Large intestine (tissue), 12 donors: ENCODE results near the gene COA5. TPM values are rescaled to one million over a fixed set of nuclear protein-coding genes. Genes with fewer than 3 reads are reported as not detected.

Experiments used
- DNase-seq, 2 donors: peaks; one replicate each; pipeline versions ENCODE4 v3.0.0 to v3.0.0-alpha.2; 2013
- H3K27ac ChIP-seq: one replicate; pipeline ENCODE4 v1.5.1; 2013; ENCODE audit warnings: low read length
- H3K27me3 ChIP-seq: 2 replicates; pipeline ENCODE4 v1.6.1; 2013; ENCODE audit warnings: low read length; ENCODE audit not compliant: control insufficient read depth, insufficient read depth
- H3K36me3 ChIP-seq: 2 replicates; pipeline ENCODE4 v1.6.1; 2013; ENCODE audit warnings: low read length; ENCODE audit not compliant: control insufficient read depth, insufficient read depth
- H3K4me1 ChIP-seq: one replicate; pipeline ENCODE4 v1.6.1; 2013; ENCODE audit warnings: low read length; ENCODE audit not compliant: control insufficient read depth, insufficient read depth
- H3K4me3 ChIP-seq: one replicate; pipeline ENCODE4 v1.5.1; 2013; ENCODE audit warnings: low read length
- H3K9me3 ChIP-seq: one replicate; pipeline ENCODE4 v1.6.1; 2013; ENCODE audit warnings: mild to moderate bottlenecking, low read depth, low read length, moderate library complexity; ENCODE audit not compliant: control insufficient read depth
- WGBS: methylation state at CpG from one replicate; pipeline ENCODE4 v1.1.5; 2013; ENCODE audit warnings: low lambda C conversion rate; ENCODE audit not compliant: insufficient coverage; 5-methylcytosine and 5-hydroxymethylcytosine counted together
- long read RNA-seq, 11 donors: transcript quantifications; one replicate each; lab custom pipeline, GENCODE V29; 2026
- polyA plus RNA-seq: library from polyadenylated mRNA; unstranded; fragments of 120-200 nt; gene quantifications from one replicate; pipeline ENCODE4 v1.2.1, GENCODE V29; 2013

Gene COA5
- polyA plus RNA-seq = 56.9 TPM
- long read RNA-seq, donor 1, transcript COA5-201 (3 exons, 1,754 nt) = major isoform, 18 of 78 reads
- long read RNA-seq, donor 1, partial matches to known transcripts = 36 of 78 reads
- long read RNA-seq, donor 1, other reads (novel, unspliced or antisense) = 23 of 78 reads
- long read RNA-seq, donor 2, transcript COA5-204 (2 exons, 958 nt) = minor isoform, 10 of 204 reads
- long read RNA-seq, donor 2, transcript COA5-201 (3 exons, 1,754 nt) = major isoform, 40 of 204 reads
- long read RNA-seq, donor 2, partial matches to known transcripts = 62 of 204 reads
- long read RNA-seq, donor 2, other reads (novel, unspliced or antisense) = 92 of 204 reads
- long read RNA-seq, donor 3 = 0 reads
- long read RNA-seq, donor 4, transcript COA5-201 (3 exons, 1,754 nt) = major isoform, 5 of 5 reads
- long read RNA-seq, donor 4, partial matches to known transcripts = 0 of 5 reads
- long read RNA-seq, donor 4, other reads (novel, unspliced or antisense) = 0 of 5 reads
- long read RNA-seq, donor 5, transcript COA5-201 (3 exons, 1,754 nt) = major isoform, 19 of 20 reads
- long read RNA-seq, donor 5, partial matches to known transcripts = 0 of 20 reads
- long read RNA-seq, donor 5, other reads (novel, unspliced or antisense) = 0 of 20 reads
- long read RNA-seq, donor 6, transcript COA5-201 (3 exons, 1,754 nt) = major isoform, 34 of 41 reads
- long read RNA-seq, donor 6, partial matches to known transcripts = 0 of 41 reads
- long read RNA-seq, donor 6, other reads (novel, unspliced or antisense) = 0 of 41 reads
- long read RNA-seq, donor 7, transcript COA5-201 (3 exons, 1,754 nt) = major isoform, 14 of 20 reads
- long read RNA-seq, donor 7, transcript COA5-204 (2 exons, 958 nt) = minor isoform, 6 of 20 reads
- long read RNA-seq, donor 7, partial matches to known transcripts = 0 of 20 reads
- long read RNA-seq, donor 7, other reads (novel, unspliced or antisense) = 0 of 20 reads
- long read RNA-seq, donor 8, transcript COA5-204 (2 exons, 958 nt) = minor isoform, 6 of 46 reads
- long read RNA-seq, donor 8, transcript COA5-201 (3 exons, 1,754 nt) = major isoform, 39 of 46 reads
- long read RNA-seq, donor 8, partial matches to known transcripts = 0 of 46 reads
- long read RNA-seq, donor 8, other reads (novel, unspliced or antisense) = 0 of 46 reads
- long read RNA-seq, donor 9, transcript COA5-201 (3 exons, 1,754 nt) = major isoform, 43 of 55 reads
- long read RNA-seq, donor 9, transcript COA5-204 (2 exons, 958 nt) = minor isoform, 9 of 55 reads
- long read RNA-seq, donor 9, partial matches to known transcripts = 0 of 55 reads
- long read RNA-seq, donor 9, other reads (novel, unspliced or antisense) = 0 of 55 reads
- long read RNA-seq, donor 10, transcript COA5-201 (3 exons, 1,754 nt) = major isoform, 36 of 41 reads
- long read RNA-seq, donor 10, partial matches to known transcripts = 0 of 41 reads
- long read RNA-seq, donor 10, other reads (novel, unspliced or antisense) = 0 of 41 reads
- long read RNA-seq, donor 11, transcript COA5-201 (3 exons, 1,754 nt) = major isoform, 33 of 42 reads
- long read RNA-seq, donor 11, transcript COA5-204 (2 exons, 958 nt) = minor isoform, 8 of 42 reads
- long read RNA-seq, donor 11, partial matches to known transcripts = 0 of 42 reads
- long read RNA-seq, donor 11, other reads (novel, unspliced or antisense) = 0 of 42 reads

GRCh38 chr2:98608116-98608961 is at the start of gene COA5, which contains the start of gene UNC50:
COA5 (minus strand) TSS chr2:98608512; CDS start chr2:98608405, 107 bp downstream.
UNC50 (plus strand) TSS chr2:98608589; CDS start chr2:98609760, 1,171 bp downstream.
- Histone ChIP-seq H3K36me3 (peaks cover 18% of the 10 kb centered on the region), H3K4me1 (peaks cover 19% of the 10 kb centered on the region), H3K27ac (peak within 1 kb of the TSS; percentile 89), H3K4me3 (peak within 1 kb of the TSS; percentile 81), H3K9me3 (no peaks in the 10 kb centered on the region), H3K27me3 (no peaks in the 10 kb centered on the region)
- no CpG with 5 or more reads among the region's 93 CpGs for WGBS
- peak; percentile 88 to 94 for DNase-seq

GRCh38 chr2:98656800-98657199 is 48.5 kb upstream of the COA5 start:
- no peak for DNase-seq
- H3K36me3 ChIP-seq = peaks cover 10% of the 10 kb centered on the region
- no peaks in the 10 kb centered on the region for H3K4me1 ChIP-seq
- no peaks in the 10 kb centered on the region for H3K27me3 ChIP-seq
- no CpG with 5 or more reads among the region's 4 CpGs for whole genome bisulfite sequencing
- peaks cover 4% of the 10 kb centered on the region for H3K9me3 ChIP-seq
- no peak overlapping the region for H3K4me3 ChIP-seq
- H3K27ac ChIP-seq = no peak overlapping the region

GRCh38 chr2:98654699-98655495 is 46.6 kb upstream of the COA5 start:
- Histone ChIP-seq H3K27ac (no peak overlapping the region), H3K9me3 (peaks cover 5% of the 10 kb centered on the region), H3K4me3 (no peak overlapping the region), H3K4me1 (no peaks in the 10 kb centered on the region), H3K36me3 (peaks cover 11% of the 10 kb centered on the region), H3K27me3 (no peaks in the 10 kb centered on the region)
- DNase-seq = no peak
- WGBS = 75% methylated on average over 2 of the region's 3 CpGs

GRCh38 chr2:98650998-98651397 is 42.7 kb upstream of the COA5 start:
- no peak for DNase-seq
- no peak overlapping the region for H3K4me3 ChIP-seq
- no peaks in the 10 kb centered on the region for H3K27me3 ChIP-seq
- H3K4me1 ChIP-seq = peaks cover 2% of the 10 kb centered on the region
- H3K36me3 ChIP-seq = peaks cover 16% of the 10 kb centered on the region
- peaks cover 5% of the 10 kb centered on the region for H3K9me3 ChIP-seq
- H3K27ac ChIP-seq = no peak overlapping the region
- WGBS = 40% methylated on average over 1 of the region's 1 CpG

- WGBS = no CpG with 5 or more reads among the region's 1 CpG
- peaks cover 5% of the 10 kb centered on the region for H3K9me3 ChIP-seq
- DNase-seq = no peak
- H3K27ac ChIP-seq = no peak overlapping the region
- H3K4me3 ChIP-seq = no peak overlapping the region
- peaks cover 16% of the 10 kb centered on the region for H3K36me3 ChIP-seq
- peaks cover 2% of the 10 kb centered on the region for H3K4me1 ChIP-seq
- H3K27me3 ChIP-seq = no peaks in the 10 kb centered on the region
These were observed 41.7 kb upstream of the COA5 start for GRCh38 chr2:98649992-98650375.

- Histone ChIP-seq H3K4me3 (no peak overlapping the region), H3K4me1 (peaks cover 2% of the 10 kb centered on the region), H3K27ac (no peak overlapping the region), H3K9me3 (peaks cover 5% of the 10 kb centered on the region), H3K27me3 (no peaks in the 10 kb centered on the region), H3K36me3 (peaks cover 20% of the 10 kb centered on the region)
- WGBS = no CpG with 5 or more reads among the region's 4 CpGs
- peak; percentile 76 to 77 for DNase-seq
These were observed 41.1 kb upstream of the COA5 start for GRCh38 chr2:98649135-98649991.

GRCh38 chr2:98648451-98648850 is 40.1 kb upstream of the COA5 start:
- no peak overlapping the region for H3K4me3 ChIP-seq
- 100% methylated on average over 1 of the region's 4 CpGs for WGBS
- no peak overlapping the region for H3K27ac ChIP-seq
- no peak for DNase-seq
- no peaks in the 10 kb centered on the region for H3K27me3 ChIP-seq
- peaks cover 20% of the 10 kb centered on the region for H3K36me3 ChIP-seq
- H3K9me3 ChIP-seq = peaks cover 5% of the 10 kb centered on the region
- peaks cover 2% of the 10 kb centered on the region for H3K4me1 ChIP-seq

GRCh38 chr2:98647636-98648035 is 39.3 kb upstream of the COA5 start:
- WGBS = no CpG with 5 or more reads among the region's 5 CpGs
- no peak for DNase-seq

More at GRCh38 chr2:98647636-98648035, 39.3 kb upstream of the COA5 start:
- Histone ChIP-seq H3K36me3 (peaks cover 22% of the 10 kb centered on the region), H3K27ac (no peak overlapping the region), H3K9me3 (peaks cover 5% of the 10 kb centered on the region), H3K27me3 (no peaks in the 10 kb centered on the region), H3K4me1 (peaks cover 2% of the 10 kb centered on the region), H3K4me3 (no peak overlapping the region)
